GM23338 (cell line): ENCODE data around the gene POLR2J3. TPM values are rescaled to one million over a fixed set of nuclear protein-coding genes. Genes with fewer than 3 reads are reported as not detected.
"Not testable (repeated sequence)": the region's sequence is repeated elsewhere in the genome, so short reads cannot be mapped to it uniquely, and the experiment has no call there.

ENCODE experiments used
- ATAC-seq: fragments of 200-7000 bp; cut with Tn5 transposase; 3 replicates; pipeline ENCODE4 v1.9.1; 2020
- DNase-seq: peaks from one replicate; pipeline ENCODE4 v3.0.0-alpha.2; 2015; ENCODE audit warnings: low spot score
- H2AFZ ChIP-seq: fragments of 200-600 bp; sonication (generic); 2 replicates; pipeline ENCODE4 v1.8.0; 2016; ENCODE audit warnings: antibody characterized with exemption, mild to moderate bottlenecking, moderate library complexity
- H3F3A ChIP-seq: fragments of 200-600 bp; sonication (generic); replicated peaks from 2 replicates; pipeline ENCODE4 v1.8.0; 2017; ENCODE audit warnings: antibody characterized with exemption, mixed run types, low read depth
- H3K27ac ChIP-seq: fragments of 200-600 bp; sonication (generic); 2 replicates; pipeline ENCODE4 v1.6.1; 2016; ENCODE audit warnings: low read depth
- H3K27me3 ChIP-seq: fragments of 200-600 bp; sonication (generic); 2 replicates; pipeline ENCODE4 v1.8.0; 2016; ENCODE audit warnings: mild to moderate bottlenecking, mixed run types, moderate library complexity; ENCODE audit not compliant: insufficient read depth
- H3K36me3 ChIP-seq: fragments of 200-600 bp; sonication (generic); 2 replicates; pipeline ENCODE4 v1.8.0; 2016; ENCODE audit warnings: mild to moderate bottlenecking; ENCODE audit not compliant: insufficient read depth
- H3K4me1 ChIP-seq: fragments of 200-600 bp; sonication (generic); 2 replicates; pipeline ENCODE4 v1.8.0; 2016; ENCODE audit warnings: mild to moderate bottlenecking, moderate library complexity; ENCODE audit not compliant: insufficient read depth
- H3K4me2 ChIP-seq: fragments of 200-600 bp; sonication (generic); 2 replicates; pipeline ENCODE4 v1.7.1; 2017; ENCODE audit warnings: mixed run types
- H3K4me3 ChIP-seq: fragments of 200-600 bp; sonication (generic); 2 replicates; pipeline ENCODE4 v1.6.1; 2016; ENCODE audit warnings: mixed run types
- H3K79me2 ChIP-seq: fragments of 200-600 bp; sonication (generic); replicated peaks from 2 replicates; pipeline ENCODE4 v1.8.0; 2017; ENCODE audit warnings: mild to moderate bottlenecking; ENCODE audit not compliant: insufficient read depth
- H3K9me2 ChIP-seq: fragments of 200-600 bp; sonication (generic); 2 replicates; pipeline ENCODE4 v1.8.0; 2017; ENCODE audit not compliant: insufficient read depth
- H4K20me1 ChIP-seq: fragments of 200-600 bp; sonication (generic); replicated peaks from 2 replicates; pipeline ENCODE4 v1.8.0; 2017; ENCODE audit warnings: mild to moderate bottlenecking; ENCODE audit not compliant: insufficient read depth
- H3K27ac Mint-ChIP-seq: 2 replicates; pipeline ENCODE4 v1.8.0; 2020; ENCODE audit warnings: inconsistent platforms, mild to moderate bottlenecking, moderate library complexity, mixed read lengths
- H3K27me3 Mint-ChIP-seq: 3 replicates; pipeline ENCODE4 v1.8.0; 2022; ENCODE audit warnings: low read depth, mild to moderate bottlenecking, moderate library complexity, mixed read lengths, inconsistent platforms; ENCODE audit not compliant: insufficient read depth, poor library complexity
- H3K36me3 Mint-ChIP-seq: 3 replicates; pipeline ENCODE4 v1.8.0; 2021; ENCODE audit warnings: low read depth, mild to moderate bottlenecking, inconsistent platforms, moderate library complexity, mixed read lengths
- H3K4me1 Mint-ChIP-seq: 3 replicates; pipeline ENCODE4 v1.8.0; 2020; ENCODE audit warnings: mild to moderate bottlenecking, inconsistent platforms, mixed read lengths
- H3K4me3 Mint-ChIP-seq: 3 replicates; pipeline ENCODE4 v1.8.0; 2021; ENCODE audit warnings: moderate library complexity, mild to moderate bottlenecking, inconsistent platforms, mixed read lengths
- H3K9me3 Mint-ChIP-seq: 3 replicates; pipeline ENCODE4 v1.8.0; 2020; ENCODE audit warnings: moderate library complexity, mild to moderate bottlenecking, inconsistent platforms, mixed read lengths
- polyA plus RNA-seq: library from polyadenylated mRNA; unstranded; fragments of >200 nt; fragmentation: Nextera tagmentation; extraction: Ambion mirVana; gene quantifications from 2 replicates; pipeline ENCODE4 v1.2.1, GENCODE V29; 2016
- total RNA-seq: library from RNA; depleted of rRNA; stranded (reverse); fragments of >200 nt; shearing (Covaris generic); gene quantifications from 2 replicates; pipeline ENCODE4 v1.2.3, GENCODE V29; 2014

The POLR2J3 gene
- total and polyA plus RNA-seq, 2 experiments from 2014 or later = 18.9 to 135 TPM

GRCh38 chr7:102592477-102593019 is 20.2 kb upstream of the POLR2J3 start:
- not testable (repeated sequence) for H3K4me3 Mint-ChIP-seq, H3K36me3 ChIP-seq, H3K27ac ChIP-seq, H3K27ac Mint-ChIP-seq, H3F3A ChIP-seq, H3K4me1 ChIP-seq, H4K20me1 ChIP-seq, H3K4me3 ChIP-seq, H3K4me1 Mint-ChIP-seq, H2AFZ ChIP-seq, H3K9me3 Mint-ChIP-seq, H3K27me3 ChIP-seq, H3K36me3 Mint-ChIP-seq, DNase-seq, H3K9me2 ChIP-seq, H3K27me3 Mint-ChIP-seq, H3K4me2 ChIP-seq, H3K79me2 ChIP-seq
- ATAC-seq = peak; percentile 64

GRCh38 chr7:102589857-102590256 is 17.5 kb upstream of the POLR2J3 start:
- not testable (repeated sequence) for H3K9me3 Mint-ChIP-seq, H3K36me3 ChIP-seq, H3K4me3 Mint-ChIP-seq, H3K4me1 ChIP-seq, H3K27me3 ChIP-seq, H4K20me1 ChIP-seq, H3K9me2 ChIP-seq, H3F3A ChIP-seq, H3K27me3 Mint-ChIP-seq, H3K4me1 Mint-ChIP-seq, H3K27ac Mint-ChIP-seq, H3K4me3 ChIP-seq, H2AFZ ChIP-seq, H3K4me2 ChIP-seq, DNase-seq, H3K27ac ChIP-seq, H3K36me3 Mint-ChIP-seq, H3K79me2 ChIP-seq
- ATAC-seq = peak; percentile 69

GRCh38 chr7:102583495-102583894 is 11.1 kb upstream of the POLR2J3 start:
- not testable (repeated sequence) for H3K4me3 ChIP-seq, H3K27me3 Mint-ChIP-seq, H3K4me1 ChIP-seq, H3K27me3 ChIP-seq, H3K9me3 Mint-ChIP-seq, H3K36me3 Mint-ChIP-seq, DNase-seq, H3F3A ChIP-seq, H3K9me2 ChIP-seq, H3K27ac Mint-ChIP-seq, H2AFZ ChIP-seq, ATAC-seq, H4K20me1 ChIP-seq, H3K27ac ChIP-seq, H3K36me3 ChIP-seq, H3K4me3 Mint-ChIP-seq, H3K4me1 Mint-ChIP-seq, H3K79me2 ChIP-seq, H3K4me2 ChIP-seq

GRCh38 chr7:102581722-102582121 is 9.3 kb upstream of the POLR2J3 start:
- H3K27ac ChIP-seq, H3K4me2 ChIP-seq, H4K20me1 ChIP-seq, DNase-seq, H3K4me1 ChIP-seq, H3K79me2 ChIP-seq, H3K9me2 ChIP-seq, H3K4me1 Mint-ChIP-seq, H3K27me3 Mint-ChIP-seq, H2AFZ ChIP-seq, H3K4me3 ChIP-seq, H3K36me3 ChIP-seq, H3F3A ChIP-seq, H3K9me3 Mint-ChIP-seq, H3K4me3 Mint-ChIP-seq, H3K27me3 ChIP-seq, H3K27ac Mint-ChIP-seq, H3K36me3 Mint-ChIP-seq: not testable (repeated sequence)
- ATAC-seq = peak; percentile 35

GRCh38 chr7:102578486-102578885 is 6.1 kb upstream of the POLR2J3 start:
- not testable (repeated sequence) for H3F3A ChIP-seq, H4K20me1 ChIP-seq, H3K9me3 Mint-ChIP-seq, H3K36me3 ChIP-seq, H3K4me1 Mint-ChIP-seq, H3K4me1 ChIP-seq, DNase-seq, H3K27me3 ChIP-seq, ATAC-seq, H3K9me2 ChIP-seq, H3K79me2 ChIP-seq, H2AFZ ChIP-seq, H3K27ac Mint-ChIP-seq, H3K4me3 Mint-ChIP-seq, H3K27ac ChIP-seq, H3K36me3 Mint-ChIP-seq, H3K27me3 Mint-ChIP-seq, H3K4me3 ChIP-seq, H3K4me2 ChIP-seq

GRCh38 chr7:102577315-102578240 is 5.2 kb upstream of the POLR2J3 start:
- H3K9me2 ChIP-seq, H3K27ac ChIP-seq, H2AFZ ChIP-seq, H3F3A ChIP-seq, H3K79me2 ChIP-seq, H3K4me2 ChIP-seq, H3K27me3 Mint-ChIP-seq, H3K4me1 Mint-ChIP-seq, ATAC-seq, DNase-seq, H3K4me3 Mint-ChIP-seq, H3K4me3 ChIP-seq, H3K36me3 Mint-ChIP-seq, H3K27ac Mint-ChIP-seq, H3K4me1 ChIP-seq, H4K20me1 ChIP-seq, H3K9me3 Mint-ChIP-seq, H3K27me3 ChIP-seq, H3K36me3 ChIP-seq: not testable (repeated sequence)
